NCI-H187 (cell line): ENCODE results near the gene PITPNM3.
"Not testable (repeated sequence)": the region's sequence is repeated elsewhere in the genome, so short reads cannot be mapped to it uniquely, and the experiment has no call there.

Experiments
- DNase-seq, 2 experiments: peaks; one replicate each; lab custom pipeline; 2025; lab: John Stamatoyannopoulos, UW

PITPNM3 gene

GRCh38 chr17:6501359-6501758, 55.0 kb downstream of the PITPNM3 start:
- no peak for DNase-seq

- no peak for DNase-seq
Measured at GRCh38 chr17:6498901-6499540, 57.3 kb downstream of the PITPNM3 start.

- no peak for DNase-seq
Measured at GRCh38 chr17:6498356-6498755, 58.0 kb downstream of the PITPNM3 start.

GRCh38 chr17:6497496-6498221, 58.7 kb downstream of the PITPNM3 start:
- no peak for DNase-seq

GRCh38 chr17:6496640-6497441, 59.5 kb downstream of the PITPNM3 start:
- no peak for DNase-seq

GRCh38 chr17:6496116-6496481, 60.3 kb downstream of the PITPNM3 start:
- DNase-seq, result no peak

GRCh38 chr17:6495450-6496115, 60.8 kb downstream of the PITPNM3 start:
- no peak for DNase-seq

- DNase-seq, result no peak
Measured at GRCh38 chr17:6494239-6494941, 62.0 kb downstream of the PITPNM3 start.

- no peak for DNase-seq
Measured at GRCh38 chr17:6492892-6493674, 63.3 kb downstream of the PITPNM3 start.

- no peak for DNase-seq
Measured at GRCh38 chr17:6491071-6491700, 65.2 kb downstream of the PITPNM3 start.

- DNase-seq, result no peak
Measured at GRCh38 chr17:6489016-6489550, 67.3 kb downstream of the PITPNM3 start.

- DNase-seq, result no peak
Measured at GRCh38 chr17:6488008-6488539, 68.3 kb downstream of the PITPNM3 start.

GRCh38 chr17:6487251-6488007, 68.9 kb downstream of the PITPNM3 start:
- no peak for DNase-seq

GRCh38 chr17:6485646-6486412, 70.5 kb downstream of the PITPNM3 start:
- DNase-seq, result no peak

GRCh38 chr17:6483507-6483906, 72.8 kb downstream of the PITPNM3 start:
- DNase-seq, result no peak

- not testable (repeated sequence) for DNase-seq
Measured at GRCh38 chr17:6482796-6483195, 73.6 kb downstream of the PITPNM3 start.

GRCh38 chr17:6482105-6482455, 74.3 kb downstream of the PITPNM3 start:
- DNase-seq, result no peak

GRCh38 chr17:6480303-6480675, 76.1 kb downstream of the PITPNM3 start:
- DNase-seq, result no peak
